Tibial artery (tissue), 4 donors: ENCODE measurements around the gene GPR161.
"Not testable (repeated sequence)": the region's sequence is repeated elsewhere in the genome, so short reads cannot be mapped to it uniquely, and the experiment has no call there.

ENCODE experiments used
- DNase-seq, 2 donors: peaks; one replicate each; pipeline ENCODE4 v3.0.0-alpha.2; 2019
- H3K27ac ChIP-seq, 2 donors: fragments of 200-600 bp; sonication (generic) in 1 of 2; 1 replicate in 1 of 2; 2 replicates in 1 of 2; pipeline ENCODE4 v1.5.1; 2018 to 2019; ENCODE audit warnings: mild to moderate bottlenecking in 1 of 2
- H3K27me3 ChIP-seq, 2 donors: fragments of 200-600 bp; sonication (generic) in 1 of 2; one replicate each; pipeline versions ENCODE4 v1.5.1 to v1.6.0; 2016 to 2019
- H3K36me3 ChIP-seq, 3 donors: fragments of 200-600 bp; sonication (generic) in 2 of 3; one replicate each; pipeline ENCODE4 v1.5.1; 2016 to 2019; ENCODE audit warnings: mild to moderate bottlenecking in 2 of 3
- H3K4me1 ChIP-seq, 4 donors: fragments of 200-600 bp; sonication (generic) in 2 of 4; 1 replicate in 3 of 4; 2 replicates in 1 of 4; pipeline ENCODE4 v1.5.1; 2016 to 2019
- H3K4me3 ChIP-seq, 2 donors: fragments of 200-600 bp; sonication (generic) in 1 of 2; 1 replicate in 1 of 2; 2 replicates in 1 of 2; pipeline ENCODE4 v1.5.1; 2018 to 2019; ENCODE audit warnings: mild to moderate bottlenecking in 2 of 2
- H3K9me3 ChIP-seq, 3 donors: fragments of 200-600 bp; sonication (generic) in 1 of 3; one replicate each; pipeline ENCODE4 v1.5.1; 2016 to 2019
- CTCF ChIP-seq, 2 experiments: fragments of 200-600 bp in 1 of 2; fragments of 450-650 bp in 1 of 2; IDR thresholded peaks; one replicate each; pipeline ENCODE4 v1.5.1; 2017 to 2019; ENCODE audit warnings: antibody characterized with exemption in 2 of 2, mild to moderate bottlenecking in 1 of 2, moderate library complexity in 1 of 2
- intact Hi-C: fragments of 100-400 bp; cut with DNase I; formaldehyde crosslinking; loops from one replicate; pipeline ENCODE4 v1.15.0; 2023; ENCODE audit warnings: low total_unique reads

The GPR161 gene

GRCh38 chr1:168079761-168080160 is 57.0 kb downstream of the GPR161 start:
- Histone ChIP-seq H3K9me3 (no peaks in the 10 kb centered on the region), H3K27ac (no peak overlapping the region), H3K4me3 (no peak overlapping the region), H3K4me1 (peaks cover 0 to 24% (median 16%) of the 10 kb centered on the region in 4 donors), H3K27me3 (no peaks in the 10 kb centered on the region), H3K36me3 (peaks cover 26 to 48% (median 41%) of the 10 kb centered on the region in 3 donors)
- no peak for TF ChIP-seq CTCF (IDR thresholded peaks at IDR 0.05)
- DNase-seq: no peak
- intact Hi-C loops: loop anchor here (10.0 kb wide), 3 partner anchors 65 to 355 kb away; partner anchors contain the start of gene MPZL1

- no peak for TF ChIP-seq CTCF (IDR thresholded peaks at IDR 0.05)
- Histone ChIP-seq H3K36me3 (peaks cover 58 to 76% (median 73%) of the 10 kb centered on the region in 3 donors), H3K4me1 (no peaks in the 10 kb centered on the region), H3K4me3 (no peak overlapping the region), H3K9me3 (no peaks in the 10 kb centered on the region), H3K27ac (no peak overlapping the region), H3K27me3 (no peaks in the 10 kb centered on the region)
- intact Hi-C loops: no loop called here
- no peak for DNase-seq
These were observed 67.3 kb downstream of the GPR161 start for GRCh38 chr1:168069384-168069783.

- H3K27me3 ChIP-seq: no peaks in the 10 kb centered on the region
- TF ChIP-seq CTCF (IDR thresholded peaks at IDR 0.05): no peak
- no peaks in the 10 kb centered on the region for H3K4me1 ChIP-seq
- H3K36me3 ChIP-seq: peaks cover 38 to 41% (median 39%) of the 10 kb centered on the region in 3 donors
- H3K27ac ChIP-seq: no peak overlapping the region
- DNase-seq: no peak
- intact Hi-C loops: no loop called here
- H3K4me3 ChIP-seq: no peak overlapping the region
- no peaks in the 10 kb centered on the region for H3K9me3 ChIP-seq
These were observed 71.2 kb downstream of the GPR161 start for GRCh38 chr1:168065506-168065905.

GRCh38 chr1:168064216-168064615 is 72.5 kb downstream of the GPR161 start:
- H3K4me3 ChIP-seq: no peak overlapping the region
- H3K4me1 ChIP-seq: no peaks in the 10 kb centered on the region
- intact Hi-C loops: no loop called here
- H3K27ac ChIP-seq: no peak overlapping the region
- H3K27me3 ChIP-seq: no peaks in the 10 kb centered on the region
- H3K9me3 ChIP-seq: no peaks in the 10 kb centered on the region
- no peak for TF ChIP-seq CTCF (IDR thresholded peaks at IDR 0.05)
- DNase-seq: no peak
- peaks cover 26 to 33% (median 31%) of the 10 kb centered on the region in 3 donors for H3K36me3 ChIP-seq

- Histone ChIP-seq H3K4me3 (no peak overlapping the region), H3K27me3 (no peaks in the 10 kb centered on the region), H3K9me3 (no peaks in the 10 kb centered on the region), H3K27ac (no peak overlapping the region), H3K36me3 (peaks cover 0 to 27% (median 0%) of the 10 kb centered on the region in 3 donors), H3K4me1 (no peaks in the 10 kb centered on the region)
- no peak for DNase-seq
- no peak for TF ChIP-seq CTCF (IDR thresholded peaks at IDR 0.05)
- intact Hi-C loops: no loop called here
These were observed 78.8 kb downstream of the GPR161 start for GRCh38 chr1:168057921-168058320.

- intact Hi-C loops: no loop called here
- Histone ChIP-seq H3K9me3 (no peaks in the 10 kb centered on the region), H3K4me1 (no peaks in the 10 kb centered on the region), H3K36me3 (peaks cover 0 to 27% (median 0%) of the 10 kb centered on the region in 3 donors), H3K27me3 (no peaks in the 10 kb centered on the region), H3K4me3 (no peak overlapping the region), H3K27ac (no peak overlapping the region)
- DNase-seq: no peak
- TF ChIP-seq CTCF (IDR thresholded peaks at IDR 0.05): no peak
These were observed 79.4 kb downstream of the GPR161 start for GRCh38 chr1:168057355-168057754.

GRCh38 chr1:168056152-168056551 is 80.6 kb downstream of the GPR161 start:
- H3K36me3 ChIP-seq: peaks cover 0 to 27% (median 0%) of the 10 kb centered on the region in 3 donors
- DNase-seq, H3K4me3 ChIP-seq, H3K27ac ChIP-seq, H3K27me3 ChIP-seq, H3K4me1 ChIP-seq, intact Hi-C loops, H3K9me3 ChIP-seq: not testable (repeated sequence)
